DOHH2 (cell line): ENCODE results near the gene CPT2.

ENCODE experiments used
- EZH2phosphoT487 ChIP-seq: fragments of 200-600 bp; sonication (generic); IDR thresholded peaks from 2 replicates; pipeline ENCODE4 v1.6.1; 2017; ENCODE audit warnings: borderline replicate concordance, mild to moderate bottlenecking, antibody characterized with exemption, low read length, moderate library complexity, mixed read lengths
- TF ChIP-seq, protein P1 (sequence below): fragments of 200-600 bp; sonication (generic); IDR thresholded peaks from one replicate; pipeline ENCODE4 v1.5.1; 2014; ENCODE audit warnings: antibody characterized with exemption, mild to moderate bottlenecking, low read depth, low read length; ENCODE audit not compliant: poor library complexity, severe bottlenecking

GRCh38 chr1:53155534-53155933 is 41.1 kb upstream of the CPT2 start:
- TF ChIP-seq, protein P1, sequence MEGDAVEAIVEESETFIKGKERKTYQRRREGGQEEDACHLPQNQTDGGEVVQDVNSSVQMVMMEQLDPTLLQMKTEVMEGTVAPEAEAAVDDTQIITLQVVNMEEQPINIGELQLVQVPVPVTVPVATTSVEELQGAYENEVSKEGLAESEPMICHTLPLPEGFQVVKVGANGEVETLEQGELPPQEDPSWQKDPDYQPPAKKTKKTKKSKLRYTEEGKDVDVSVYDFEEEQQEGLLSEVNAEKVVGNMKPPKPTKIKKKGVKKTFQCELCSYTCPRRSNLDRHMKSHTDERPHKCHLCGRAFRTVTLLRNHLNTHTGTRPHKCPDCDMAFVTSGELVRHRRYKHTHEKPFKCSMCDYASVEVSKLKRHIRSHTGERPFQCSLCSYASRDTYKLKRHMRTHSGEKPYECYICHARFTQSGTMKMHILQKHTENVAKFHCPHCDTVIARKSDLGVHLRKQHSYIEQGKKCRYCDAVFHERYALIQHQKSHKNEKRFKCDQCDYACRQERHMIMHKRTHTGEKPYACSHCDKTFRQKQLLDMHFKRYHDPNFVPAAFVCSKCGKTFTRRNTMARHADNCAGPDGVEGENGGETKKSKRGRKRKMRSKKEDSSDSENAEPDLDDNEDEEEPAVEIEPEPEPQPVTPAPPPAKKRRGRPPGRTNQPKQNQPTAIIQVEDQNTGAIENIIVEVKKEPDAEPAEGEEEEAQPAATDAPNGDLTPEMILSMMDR: no peak
- no peak for TF ChIP-seq EZH2phosphoT487
